ENCODE data around the gene ZNF547. TPM values are rescaled to one million over a fixed set of nuclear protein-coding genes. Genes with fewer than 3 reads are reported as not detected.
"Not testable (repeated sequence)": the region's sequence is repeated elsewhere in the genome, so short reads cannot be mapped to it uniquely, and the experiment has no call there.

ZNF547 gene
- total and polyA plus RNA-seq, 5 experiments from 2014 or later: 0.28 to 7.4 (median 1.2) TPM

DNA sequence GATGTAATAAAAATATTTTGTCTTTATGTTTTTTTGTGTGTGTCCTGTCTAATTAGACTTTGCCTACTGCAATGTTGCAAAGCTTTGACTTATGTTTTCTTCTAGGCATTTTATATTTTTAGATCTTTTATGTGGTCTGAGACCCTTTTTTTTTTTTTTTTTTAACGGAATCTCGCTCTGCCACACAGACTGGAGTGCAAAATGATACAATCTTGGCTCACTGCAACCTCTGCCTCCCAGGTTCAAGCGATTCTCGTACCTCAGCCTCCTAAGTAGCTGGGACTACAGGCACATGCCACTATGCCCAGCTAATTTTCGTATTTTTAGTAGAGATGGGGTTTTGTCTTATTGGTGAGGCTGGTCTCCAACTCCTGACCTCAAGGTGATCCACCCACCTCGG, 20.8 kb upstream of the ZNF547 start:
- Mint-ChIP-seq H3K27me3 (peaks cover 0 to 6% (median 0%) of the 10 kb centered on the region in 5 donors), H3K4me3 (no peak overlapping the region), H3K27ac (no peak overlapping the region), H3K4me1 (no peaks in the 10 kb centered on the region), H3K9me3 (peaks cover 6 to 66% (median 26%) of the 10 kb centered on the region in 9 donors), H3K36me3 (peaks cover 2 to 25% (median 24%) of the 10 kb centered on the region in 3 donors)
- DNase-seq (no peak), ATAC-seq (no peak)
- POLR2A ChIA-PET: no interaction called here

- POLR2A ChIA-PET: interaction anchor here (0.7 kb wide), 1 partner anchor 901 kb away, joined by 3 read pairs; no protein-coding TSS in a partner anchor
- Mint-ChIP-seq H3K36me3 (peaks cover 23 to 41% (median 40%) of the 10 kb centered on the region in 3 donors), H3K4me3 (no peak overlapping the region), H3K27me3 (peaks cover 0 to 9% (median 0%) of the 10 kb centered on the region in 5 donors), H3K4me1 (peaks cover 24 to 29% (median 27%) of the 10 kb centered on the region in 4 donors), H3K27ac (no peak overlapping the region), H3K9me3 (peaks cover 15 to 70% (median 28%) of the 10 kb centered on the region in 9 donors)
- ATAC-seq (no peak), DNase-seq (no peak)
Observed at GRCh38 chr19:57348136-57348535, 15.2 kb upstream of the ZNF547 start.

GRCh38 chr19:57350877-57351805, 12.2 kb upstream of the ZNF547 start, which contains the start of gene ZNF304:
Gene ZNF304, plus strand, starts transcription at chr19:57351271. Its CDS starts 394 bp downstream, at chr19:57351665.
- DNase-seq: peak; percentile 57 to 89 (median 79)
- peak; percentile 99 for ATAC-seq
- Mint-ChIP-seq H3K4me3 (peak within 1 kb of the TSS; percentile 93 to 98 (median 96)), H3K4me1 (peaks cover 28 to 34% (median 33%) of the 10 kb centered on the region in 4 donors), H3K36me3 (peaks cover 52 to 64% (median 53%) of the 10 kb centered on the region in 3 donors), H3K27ac (peak within 1 kb of the TSS; percentile 83 to 98 (median 96)), H3K27me3 (peaks cover 0 to 9% (median 0%) of the 10 kb centered on the region in 5 donors), H3K9me3 (peaks cover 20 to 80% (median 39%) of the 10 kb centered on the region in 9 donors)
- POLR2A ChIA-PET: interaction anchor here (0.5 to 2.3 kb wide), 10 partner anchors 10 to 651 kb away, joined by 3 to 10 read pairs (median 4); partner anchors contain the start of genes TRAPPC2B, ZNF154, ZNF460 and ZNF547

DNA sequence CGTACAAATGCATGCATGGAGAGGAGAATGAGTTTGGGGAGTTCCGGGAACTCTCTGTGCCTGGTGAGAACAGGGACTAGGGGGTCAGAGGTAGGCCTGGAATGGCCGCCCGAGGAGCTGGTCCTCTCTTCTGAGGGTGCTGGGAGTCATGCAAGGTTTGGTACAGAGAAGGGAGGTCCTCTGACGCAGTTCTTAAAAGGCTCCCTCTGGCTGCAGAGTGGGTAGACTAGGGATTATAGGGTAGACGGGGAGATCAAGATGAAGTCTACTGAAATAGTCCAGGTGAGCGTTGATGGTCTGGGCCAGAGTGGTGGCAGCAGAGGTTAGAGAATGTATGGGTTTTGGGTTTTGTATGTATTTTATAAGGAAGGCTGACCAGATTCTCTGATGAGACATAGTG, 11.5 kb upstream of the ZNF547 start:
- Mint-ChIP-seq H3K27me3 (peaks cover 0 to 5% (median 0%) of the 10 kb centered on the region in 5 donors), H3K4me1 (peaks cover 28 to 34% (median 33%) of the 10 kb centered on the region in 4 donors), H3K27ac (peak overlapping the region; percentile 31 to 98 (median 96)), H3K4me3 (peak overlapping the region; percentile 93 to 98 (median 96)), H3K9me3 (peaks cover 21 to 80% (median 45%) of the 10 kb centered on the region in 9 donors), H3K36me3 (peaks cover 58 to 70% (median 60%) of the 10 kb centered on the region in 3 donors)
- no peak for ATAC-seq
- POLR2A ChIA-PET: interaction anchor here (0.5 to 2.3 kb wide), 3 partner anchors 11 to 359 kb away, joined by 5 to 10 read pairs (median 9); partner anchors contain the start of genes TRAPPC2B, ZNF547 and ZNF805
- no peak for DNase-seq

DNA sequence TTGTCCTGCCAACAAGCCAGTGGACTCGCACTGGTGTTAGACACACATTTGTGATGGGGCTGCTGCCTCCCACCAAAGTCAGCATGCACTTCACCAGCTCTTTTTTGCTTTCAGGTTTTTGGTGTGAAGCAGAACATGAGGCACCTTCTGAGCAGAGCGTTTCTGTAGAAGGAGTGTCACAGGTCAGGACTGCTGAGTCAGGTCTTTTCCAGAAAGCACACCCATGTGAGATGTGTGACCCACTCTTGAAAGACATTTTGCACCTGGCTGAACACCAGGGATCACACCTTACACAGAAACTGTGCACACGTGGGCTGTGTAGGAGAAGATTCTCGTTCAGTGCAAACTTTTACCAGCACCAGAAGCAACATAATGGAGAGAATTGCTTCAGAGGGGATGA, 7.4 kb upstream of the ZNF547 start:
- Mint-ChIP-seq H3K27ac (no peak overlapping the region), H3K4me3 (no peak overlapping the region), H3K36me3 (peaks cover 68 to 89% (median 72%) of the 10 kb centered on the region in 3 donors), H3K4me1 (peaks cover 26 to 29% (median 27%) of the 10 kb centered on the region in 4 donors), H3K27me3 (no peaks in the 10 kb centered on the region), H3K9me3 (peaks cover 19 to 100% (median 46%) of the 10 kb centered on the region in 9 donors)
- ATAC-seq: no peak
- POLR2A ChIA-PET: no interaction called here
- no peak for DNase-seq

DNA sequence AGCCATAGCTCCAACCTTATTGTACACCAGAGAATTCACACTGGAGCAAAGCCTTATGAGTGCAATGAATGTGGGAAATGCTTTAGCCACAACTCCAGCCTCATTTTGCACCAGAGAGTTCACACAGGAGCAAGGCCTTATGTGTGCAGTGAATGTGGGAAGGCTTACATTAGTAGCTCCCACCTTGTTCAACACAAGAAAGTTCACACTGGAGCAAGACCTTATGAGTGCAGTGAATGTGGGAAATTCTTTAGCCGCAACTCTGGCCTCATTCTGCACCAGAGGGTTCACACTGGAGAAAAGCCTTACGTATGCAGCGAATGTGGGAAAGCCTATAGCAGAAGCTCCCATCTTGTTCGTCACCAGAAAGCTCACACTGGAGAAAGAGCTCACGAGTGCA, 5.9 kb upstream of the ZNF547 start:
- Mint-ChIP-seq H3K4me3 (no peak overlapping the region), H3K27ac (no peak overlapping the region), H3K4me1 (peaks cover 11 to 14% (median 12%) of the 10 kb centered on the region in 4 donors), H3K27me3 (no peaks in the 10 kb centered on the region), H3K9me3 (peaks cover 10 to 93% (median 46%) of the 10 kb centered on the region in 9 donors), H3K36me3 (peaks cover 53 to 81% (median 61%) of the 10 kb centered on the region in 3 donors)
- POLR2A ChIA-PET: no interaction called here
- no peak for DNase-seq
- ATAC-seq: no peak

- Mint-ChIP-seq H3K9me3 (peaks cover 0 to 93% (median 50%) of the 10 kb centered on the region in 9 donors), H3K27ac (no peak overlapping the region), H3K27me3 (no peaks in the 10 kb centered on the region), H3K36me3 (peaks cover 41 to 72% (median 62%) of the 10 kb centered on the region in 3 donors), H3K4me1 (peaks cover 12 to 18% (median 17%) of the 10 kb centered on the region in 4 donors), H3K4me3 (no peak overlapping the region)
- POLR2A ChIA-PET: no interaction called here
- no peak for DNase-seq
- no peak for ATAC-seq
Observed at GRCh38 chr19:57359300-57359699, 4.1 kb upstream of the ZNF547 start.

DNA sequence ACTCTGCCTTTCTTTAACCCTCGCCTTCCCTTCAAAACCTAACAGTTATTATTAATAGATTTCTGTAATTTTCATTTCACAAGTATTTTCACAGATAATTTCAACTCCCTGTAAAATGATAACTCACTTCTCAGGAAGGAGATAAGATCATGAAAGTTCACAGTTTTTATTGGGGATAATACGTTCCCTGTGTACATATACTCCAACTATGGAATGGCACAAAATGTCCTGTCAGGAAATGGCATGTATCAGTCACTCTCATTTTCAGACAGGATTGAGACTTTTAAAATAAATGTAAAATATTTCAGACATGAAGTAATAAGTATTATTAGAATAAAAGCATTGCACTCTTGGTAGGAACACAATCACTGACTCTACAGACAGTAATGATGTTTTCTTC, 932 bp upstream of the ZNF547 start:
- ATAC-seq: no peak
- POLR2A ChIA-PET: interaction anchor here (0.5 to 2.0 kb wide), 2 partner anchors 11 to 1000 kb away, joined by 3 to 10 read pairs; partner anchors contain the start of genes ZNF304 and ZNF497
- H3K27me3 Mint-ChIP-seq: no peaks in the 10 kb centered on the region
- peak overlapping the region; percentile 95 to 99 (median 98) for H3K27ac Mint-ChIP-seq
- peaks cover 0 to 80% (median 31%) of the 10 kb centered on the region in 9 donors for H3K9me3 Mint-ChIP-seq
- no peak for DNase-seq
- H3K4me1 Mint-ChIP-seq: peaks cover 12 to 18% (median 17%) of the 10 kb centered on the region in 4 donors
- H3K36me3 Mint-ChIP-seq: peaks cover 18 to 58% (median 35%) of the 10 kb centered on the region in 3 donors
- H3K4me3 Mint-ChIP-seq: peak overlapping the region in 9 of 10 donors; percentile 84 to 96 (median 93)

DNA sequence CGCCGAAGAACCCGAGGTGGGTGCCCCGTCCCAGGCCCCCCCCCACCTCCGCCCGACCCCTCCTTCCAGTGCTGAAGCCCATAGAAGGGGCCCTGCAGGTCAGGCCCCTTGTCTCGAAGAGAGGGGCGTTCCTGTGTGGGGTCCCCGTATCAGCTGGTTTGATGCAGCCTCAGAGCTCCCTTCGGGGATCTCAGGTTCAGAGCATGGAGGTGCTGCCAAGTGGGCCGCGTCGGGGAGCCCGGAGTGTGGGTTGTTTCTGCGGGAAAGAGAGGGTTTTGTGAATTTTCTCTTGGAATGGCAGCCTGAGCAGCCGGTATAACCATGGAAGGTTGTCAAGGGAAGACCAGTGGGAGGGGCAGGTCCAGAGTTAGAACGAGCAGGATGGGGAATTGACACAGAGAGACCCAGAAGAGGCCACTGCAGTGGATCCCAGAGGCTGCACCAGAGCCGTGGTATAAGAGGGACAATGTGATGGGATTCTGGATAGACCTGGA, 384 bp downstream of the ZNF547 start:
- ATAC-seq: peak in 1 of 2 donors; percentile 31
- peak in 1 of 10 donors; percentile 5 for DNase-seq
- peak overlapping the region; percentile 95 to 99 (median 98) for H3K27ac Mint-ChIP-seq
- H3K9me3 Mint-ChIP-seq: peaks cover 0 to 80% (median 34%) of the 10 kb centered on the region in 9 donors
- H3K4me3 Mint-ChIP-seq: peak overlapping the region; percentile 84 to 96 (median 94)
- POLR2A ChIA-PET: interaction anchor here (0.7 to 2.0 kb wide), 4 partner anchors 12 to 236 kb away, joined by 3 to 10 read pairs (median 3); partner anchors contain the start of gene ZNF304
- no peaks in the 10 kb centered on the region for H3K27me3 Mint-ChIP-seq
- peaks cover 14 to 18% (median 17%) of the 10 kb centered on the region in 4 donors for H3K4me1 Mint-ChIP-seq
- H3K36me3 Mint-ChIP-seq: peaks cover 13 to 54% (median 38%) of the 10 kb centered on the region in 3 donors

- peaks cover 34 to 56% (median 45%) of the 10 kb centered on the region in 3 donors for H3K36me3 Mint-ChIP-seq
- peak overlapping the region in 1 of 10 donors; percentile 29 for H3K4me3 Mint-ChIP-seq
- POLR2A ChIA-PET: interaction anchor here (0.6 to 0.7 kb wide), 2 partner anchors 23 to 636 kb away, joined by 3 to 4 read pairs; partner anchors contain the start of gene ZNF548
- peaks cover 0 to 83% (median 49%) of the 10 kb centered on the region in 9 donors for H3K9me3 Mint-ChIP-seq
- ATAC-seq (no peak), DNase-seq (no peak)
- H3K4me1 Mint-ChIP-seq: peaks cover 17 to 18% (median 18%) of the 10 kb centered on the region in 4 donors
- H3K27me3 Mint-ChIP-seq: no peaks in the 10 kb centered on the region
- H3K27ac Mint-ChIP-seq: no peak overlapping the region
Observed at GRCh38 chr19:57366776-57367175, 3.4 kb downstream of the ZNF547 start.

- POLR2A ChIA-PET: no interaction called here
- Mint-ChIP-seq H3K9me3 (peaks cover 0 to 96% (median 64%) of the 10 kb centered on the region in 9 donors), H3K36me3 (peaks cover 59 to 91% (median 74%) of the 10 kb centered on the region in 3 donors), H3K4me1 (peaks cover 0 to 6% (median under 1%) of the 10 kb centered on the region in 4 donors), H3K27me3 (no peaks in the 10 kb centered on the region), H3K4me3 (no peak overlapping the region), H3K27ac (no peak overlapping the region)
- DNase-seq (no peak), ATAC-seq (no peak)
Observed at GRCh38 chr19:57374179-57374578, 10.8 kb downstream of the ZNF547 start.

- H3K4me1 Mint-ChIP-seq, H3K27me3 Mint-ChIP-seq, H3K27ac Mint-ChIP-seq, DNase-seq, ATAC-seq, POLR2A ChIA-PET: not testable (repeated sequence)
- peaks cover 60 to 91% (median 74%) of the 10 kb centered on the region in 3 donors for H3K36me3 Mint-ChIP-seq
- H3K4me3 Mint-ChIP-seq: peak overlapping the region in 1 of 10 donors; percentile 48
- H3K9me3 Mint-ChIP-seq: peaks cover 0 to 96% (median 64%) of the 10 kb centered on the region in 9 donors
Observed at GRCh38 chr19:57374647-57375046, 11.3 kb downstream of the ZNF547 start.

All from naive thymus-derived CD8-positive, alpha-beta T cell (primary cell).